BLaER1 treated with 17β-estradiol and CSF1 and Interleukin-3, amounts not matched to agents 10 nM and 100 nM (cell line): ENCODE measurements around the gene GSPT2.

ENCODE experiments used
- H3K27ac ChIP-seq, 11 experiments: shearing (Covaris generic); formaldehyde crosslinking; 2 replicates each; pipeline ENCODE4 v1.8.1; 2022
- H3K27me3 ChIP-seq, 11 experiments: shearing (Covaris generic); formaldehyde crosslinking; 2 replicates each; pipeline ENCODE4 v1.8.1; 2022
- H3K36me3 ChIP-seq, 11 experiments: shearing (Covaris generic); formaldehyde crosslinking; 2 replicates each; pipeline ENCODE4 v1.8.1; 2022
- H3K4me1 ChIP-seq, 10 experiments: shearing (Covaris generic); formaldehyde crosslinking; 2 replicates each; pipeline ENCODE4 v1.8.1; 2022
- H3K4me2 ChIP-seq, 11 experiments: shearing (Covaris generic); formaldehyde crosslinking; 2 replicates each; pipeline ENCODE4 v1.8.1; 2022
- H3K4me3 ChIP-seq, 10 experiments: shearing (Covaris generic); formaldehyde crosslinking; 2 replicates each; pipeline ENCODE4 v1.8.1; 2022
- H3K9ac ChIP-seq, 11 experiments: shearing (Covaris generic); formaldehyde crosslinking; 2 replicates each; pipeline ENCODE4 v1.8.1; 2022
- H3K9me3 ChIP-seq, 11 experiments: shearing (Covaris generic); formaldehyde crosslinking; replicated peaks in 1 of 11; 2 replicates each; pipeline ENCODE4 v1.8.1; 2022
- H4K20me1 ChIP-seq, 11 experiments: shearing (Covaris generic); formaldehyde crosslinking; 2 replicates each; pipeline ENCODE4 v1.8.1; 2022
- Cebpa-rat ChIP-seq, 11 experiments: shearing (Covaris generic); IDR thresholded peaks; 2 replicates each; pipeline ENCODE4 v1.8.1; 2022

Gene GSPT2

GRCh38 chrX:51747671-51748070, 4.4 kb downstream of the GSPT2 start:
- peaks cover 0 to 9% (median 1%) of the 10 kb centered on the region in 10 experiments; a peak in 3 of 20 replicates for H3K4me1 ChIP-seq
- H4K20me1 ChIP-seq, result peaks cover 0 to 13% (median 0%) of the 10 kb centered on the region in 11 experiments; a peak in 3 of 22 replicates
- no peak overlapping the region for H3K4me3 ChIP-seq
- no peak overlapping the region for H3K9ac ChIP-seq
- peaks cover 0 to 25% (median 10%) of the 10 kb centered on the region in 11 experiments; a peak in 12 of 22 replicates for H3K36me3 ChIP-seq
- H3K27me3 ChIP-seq, result peaks cover 91 to 100% (median 99%) of the 10 kb centered on the region in 11 experiments
- H3K9me3 ChIP-seq, result peaks cover 0 to 44% (median 30%) of the 10 kb centered on the region in 11 experiments; a peak in 21 of 22 replicates
- H3K4me2 ChIP-seq, result no peak overlapping the region
- H3K27ac ChIP-seq, result no peak overlapping the region
- TF ChIP-seq Cebpa-rat (IDR thresholded peaks at IDR 0.05), result no peak

GRCh38 chrX:51759055-51759839, 16.0 kb downstream of the GSPT2 start:
- Histone ChIP-seq H3K4me3 (no peak overlapping the region), H3K27me3 (peaks cover 79 to 98% (median 91%) of the 10 kb centered on the region in 11 experiments), H3K36me3 (no peaks in the 10 kb centered on the region), H3K9ac (no peak overlapping the region), H4K20me1 (no peaks in the 10 kb centered on the region; a peak in 2 of 22 replicates), H3K27ac (no peak overlapping the region), H3K9me3 (0 out of 22 replicates have a peak, but pooled peaks cover 0 to 7% (median 0%) of the 10 kb centered on the region in 11 experiments), H3K4me1 (no peaks in the 10 kb centered on the region), H3K4me2 (no peak overlapping the region)
- TF ChIP-seq Cebpa-rat (IDR thresholded peaks at IDR 0.05), result no peak

- no peak overlapping the region for H3K9ac ChIP-seq
- H3K4me2 ChIP-seq, result no peak overlapping the region
- no peaks in the 10 kb centered on the region for H3K4me1 ChIP-seq
- H4K20me1 ChIP-seq, result no peaks in the 10 kb centered on the region; a peak in 1 of 22 replicates
- peaks cover 0 to 15% (median 1%) of the 10 kb centered on the region in 11 experiments; a peak in 12 of 22 replicates for H3K9me3 ChIP-seq
- no peaks in the 10 kb centered on the region for H3K36me3 ChIP-seq
- H3K27ac ChIP-seq, result no peak overlapping the region
- no peak for TF ChIP-seq Cebpa-rat (IDR thresholded peaks at IDR 0.05)
- H3K27me3 ChIP-seq, result peaks cover 77 to 98% (median 90%) of the 10 kb centered on the region in 11 experiments
- H3K4me3 ChIP-seq, result no peak overlapping the region
These were observed 17.4 kb downstream of the GSPT2 start for GRCh38 chrX:51760657-51761056.

GRCh38 chrX:51766546-51766945, 23.3 kb downstream of the GSPT2 start:
- Histone ChIP-seq H3K9me3 (peaks cover 5 to 42% (median 21%) of the 10 kb centered on the region in 11 experiments; a peak in 17 of 22 replicates), H3K4me3 (no peak overlapping the region), H3K9ac (no peak overlapping the region), H3K27me3 (peaks cover 82 to 100% (median 98%) of the 10 kb centered on the region in 11 experiments), H3K27ac (no peak overlapping the region), H3K36me3 (no peaks in the 10 kb centered on the region), H3K4me2 (no peak overlapping the region), H4K20me1 (no peaks in the 10 kb centered on the region), H3K4me1 (no peaks in the 10 kb centered on the region)
- no peak for TF ChIP-seq Cebpa-rat (IDR thresholded peaks at IDR 0.05)

- Histone ChIP-seq H3K4me2 (no peak overlapping the region), H3K9ac (no peak overlapping the region), H3K36me3 (no peaks in the 10 kb centered on the region), H4K20me1 (peaks cover 0 to 5% (median 0%) of the 10 kb centered on the region in 11 experiments; a peak in 1 of 22 replicates), H3K9me3 (no peaks in the 10 kb centered on the region; a peak in 1 of 22 replicates), H3K27me3 (peaks cover 86 to 92% (median 90%) of the 10 kb centered on the region in 11 experiments), H3K4me3 (no peak overlapping the region), H3K4me1 (no peaks in the 10 kb centered on the region), H3K27ac (no peak overlapping the region)
- no peak for TF ChIP-seq Cebpa-rat (IDR thresholded peaks at IDR 0.05)
These were observed 33.6 kb downstream of the GSPT2 start for GRCh38 chrX:51776851-51777250.

GRCh38 chrX:51779306-51779705, 36.1 kb downstream of the GSPT2 start:
- no peak overlapping the region for H3K4me3 ChIP-seq
- H3K4me2 ChIP-seq, result no peak overlapping the region
- peaks cover 97 to 100% (median 100%) of the 10 kb centered on the region in 11 experiments for H3K27me3 ChIP-seq
- H4K20me1 ChIP-seq, result peaks cover 0 to 5% (median 0%) of the 10 kb centered on the region in 11 experiments; a peak in 2 of 22 replicates
- no peaks in the 10 kb centered on the region for H3K36me3 ChIP-seq
- H3K27ac ChIP-seq, result no peak overlapping the region
- no peak overlapping the region for H3K9ac ChIP-seq
- no peak for TF ChIP-seq Cebpa-rat (IDR thresholded peaks at IDR 0.05)
- H3K9me3 ChIP-seq, result no peaks in the 10 kb centered on the region; a peak in 1 of 22 replicates
- no peaks in the 10 kb centered on the region for H3K4me1 ChIP-seq

- no peaks in the 10 kb centered on the region for H3K4me1 ChIP-seq
- H4K20me1 ChIP-seq, result peaks cover 0 to 5% (median 0%) of the 10 kb centered on the region in 11 experiments; a peak in 1 of 22 replicates
- TF ChIP-seq Cebpa-rat (IDR thresholded peaks at IDR 0.05), result no peak
- no peak overlapping the region for H3K27ac ChIP-seq
- H3K4me3 ChIP-seq, result no peak overlapping the region
- peaks cover 0 to 9% (median 0%) of the 10 kb centered on the region in 11 experiments; a peak in 1 of 22 replicates for H3K9me3 ChIP-seq
- H3K36me3 ChIP-seq, result no peaks in the 10 kb centered on the region
- peaks cover 82 to 100% (median 99%) of the 10 kb centered on the region in 11 experiments for H3K27me3 ChIP-seq
- no peak overlapping the region for H3K4me2 ChIP-seq
- no peak overlapping the region for H3K9ac ChIP-seq
These were observed 51.9 kb downstream of the GSPT2 start for GRCh38 chrX:51795136-51795535.
